ENCODE data around the gene ILRUN.
"Not testable (repeated sequence)": the region's sequence is repeated elsewhere in the genome, so short reads cannot be mapped to it uniquely, and the experiment has no call there.

The ILRUN gene

GRCh38 chr6:34696739-34697543, at the start of gene ILRUN:
Gene ILRUN, minus strand, starts transcription at chr6:34696767. Its CDS starts 164 bp downstream, at chr6:34696603.
- DNase-seq (ENCODE audit: low spot score) = peak; percentile 95

GRCh38 chr6:34745277-34746103, 48.9 kb upstream of the ILRUN start:
- DNase-seq (ENCODE audit: low spot score) = peak; percentile 22

- not testable (repeated sequence) for DNase-seq (ENCODE audit: low spot score)
Observed at GRCh38 chr6:34744294-34744647, 47.7 kb upstream of the ILRUN start.

GRCh38 chr6:34743625-34744293, 47.2 kb upstream of the ILRUN start:
- peak; percentile 30 for DNase-seq (ENCODE audit: low spot score)

GRCh38 chr6:34742094-34742493, 45.5 kb upstream of the ILRUN start:
- no peak for DNase-seq (ENCODE audit: low spot score)

- no peak for DNase-seq (ENCODE audit: low spot score)
Observed at GRCh38 chr6:34736823-34737222, 40.3 kb upstream of the ILRUN start.

GRCh38 chr6:34731393-34732060, 35.0 kb upstream of the ILRUN start:
- DNase-seq (ENCODE audit: low spot score) = no peak

- no peak for DNase-seq (ENCODE audit: low spot score)
Observed at GRCh38 chr6:34729631-34730470, 33.3 kb upstream of the ILRUN start.

GRCh38 chr6:34726055-34726454, 29.5 kb upstream of the ILRUN start:
- DNase-seq (ENCODE audit: low spot score) = no peak

- DNase-seq (ENCODE audit: low spot score) = no peak
Observed at GRCh38 chr6:34723203-34723602, 26.6 kb upstream of the ILRUN start.

- no peak for DNase-seq (ENCODE audit: low spot score)
Observed at GRCh38 chr6:34722451-34722850, 25.9 kb upstream of the ILRUN start.

- DNase-seq (ENCODE audit: low spot score) = not testable (repeated sequence)
Observed at GRCh38 chr6:34720160-34720559, 23.6 kb upstream of the ILRUN start.

- DNase-seq (ENCODE audit: low spot score) = not testable (repeated sequence)
Observed at GRCh38 chr6:34719646-34720045, 23.1 kb upstream of the ILRUN start.

- no peak for DNase-seq (ENCODE audit: low spot score)
Observed at GRCh38 chr6:34718976-34719375, 22.4 kb upstream of the ILRUN start.

GRCh38 chr6:34717466-34717865, 20.9 kb upstream of the ILRUN start:
- no peak for DNase-seq (ENCODE audit: low spot score)

- DNase-seq (ENCODE audit: low spot score) = no peak
Observed at GRCh38 chr6:34714663-34715062, 18.1 kb upstream of the ILRUN start.

- not testable (repeated sequence) for DNase-seq (ENCODE audit: low spot score)
Observed at GRCh38 chr6:34712881-34713280, 16.3 kb upstream of the ILRUN start.

GRCh38 chr6:34709386-34709785, 12.8 kb upstream of the ILRUN start:
- DNase-seq (ENCODE audit: low spot score) = no peak

GRCh38 chr6:34705241-34705640, 8.7 kb upstream of the ILRUN start:
- DNase-seq (ENCODE audit: low spot score) = no peak

- no peak for DNase-seq (ENCODE audit: low spot score)
Observed at GRCh38 chr6:34701199-34701598, 4.6 kb upstream of the ILRUN start.

- DNase-seq (ENCODE audit: low spot score) = no peak
Observed at GRCh38 chr6:34697904-34698559, 1.5 kb upstream of the ILRUN start.
